Activated T-cell treated with anti-CD3 and anti-CD28 coated beads, Interleukin-2, amount 50 U/mL, for 4 hours (primary cell): ENCODE measurements around the gene ENO4. TPM values are rescaled to one million over a fixed set of nuclear protein-coding genes. Genes with fewer than 3 reads are reported as not detected.

Experiments used
- ATAC-seq, 2 donors: fragments of 200-7000 bp; cut with Tn5 transposase; one replicate each; pipeline ENCODE4 v1.10.0; 2021
- DNase-seq: peaks from one replicate; pipeline ENCODE4 v3.0.0-alpha.2; 2020
- H3K27me3 Mint-ChIP-seq: one replicate; pipeline ENCODE4 v1.8.0; 2021; ENCODE audit warnings: low read depth, mixed read lengths
- H3K36me3 Mint-ChIP-seq: one replicate; pipeline ENCODE4 v1.8.0; 2022; ENCODE audit warnings: mixed read lengths; ENCODE audit not compliant: insufficient read depth
- H3K4me1 Mint-ChIP-seq: one replicate; pipeline ENCODE4 v1.8.0; 2021; ENCODE audit warnings: low read depth, mixed read lengths
- H3K4me3 Mint-ChIP-seq: one replicate; pipeline ENCODE4 v1.8.0; 2021; ENCODE audit warnings: mild to moderate bottlenecking, moderate library complexity, mixed read lengths
- H3K9me3 Mint-ChIP-seq: one replicate; pipeline ENCODE4 v1.8.0; 2021; ENCODE audit warnings: mixed read lengths
- total RNA-seq, 3 donors: library from RNA; stranded (reverse); gene quantifications; one replicate each; pipeline ENCODE4 v1.2.1, GENCODE V29; 2021

Gene ENO4
- total RNA-seq, 3 donors from 2014 or later: not detected

- H3K4me1 Mint-ChIP-seq: no peaks in the 10 kb centered on the region
- peaks cover 3% of the 10 kb centered on the region for H3K9me3 Mint-ChIP-seq
- H3K4me3 Mint-ChIP-seq: no peak overlapping the region
- H3K27me3 Mint-ChIP-seq: peaks cover 7% of the 10 kb centered on the region
- no peaks in the 10 kb centered on the region for H3K36me3 Mint-ChIP-seq
- DNase-seq (no peak), ATAC-seq (no peak)
These were observed 19.4 kb downstream of the ENO4 start for GRCh38 chr10:116868722-116869121.

- ATAC-seq (no peak), DNase-seq (no peak)
- Mint-ChIP-seq H3K36me3 (no peaks in the 10 kb centered on the region), H3K27me3 (peaks cover 7% of the 10 kb centered on the region), H3K4me1 (no peaks in the 10 kb centered on the region), H3K4me3 (no peak overlapping the region), H3K9me3 (peaks cover 3% of the 10 kb centered on the region)
These were observed 21.6 kb downstream of the ENO4 start for GRCh38 chr10:116870949-116871348.

GRCh38 chr10:116873134-116873533 lies 23.8 kb downstream of the ENO4 start:
- DNase-seq (no peak), ATAC-seq (no peak)
- H3K36me3 Mint-ChIP-seq: no peaks in the 10 kb centered on the region
- H3K9me3 Mint-ChIP-seq: peaks cover 3% of the 10 kb centered on the region
- H3K27me3 Mint-ChIP-seq: peaks cover 7% of the 10 kb centered on the region
- H3K4me1 Mint-ChIP-seq: no peaks in the 10 kb centered on the region
- H3K4me3 Mint-ChIP-seq: no peak overlapping the region

- Mint-ChIP-seq H3K36me3 (no peaks in the 10 kb centered on the region), H3K4me3 (no peak overlapping the region), H3K4me1 (no peaks in the 10 kb centered on the region), H3K27me3 (peaks cover 10% of the 10 kb centered on the region), H3K9me3 (peaks cover 3% of the 10 kb centered on the region)
- DNase-seq (no peak), ATAC-seq (no peak)
These were observed 26.6 kb downstream of the ENO4 start for GRCh38 chr10:116875897-116876296.

GRCh38 chr10:116877391-116877790 lies 28.1 kb downstream of the ENO4 start:
- Mint-ChIP-seq H3K4me3 (no peak overlapping the region), H3K36me3 (no peaks in the 10 kb centered on the region)

GRCh38 chr10:116878123-116878522 lies 28.8 kb downstream of the ENO4 start:
- H3K36me3 Mint-ChIP-seq: no peaks in the 10 kb centered on the region
- peaks cover 12% of the 10 kb centered on the region for H3K27me3 Mint-ChIP-seq
- DNase-seq: no peak
- no peak overlapping the region for H3K4me3 Mint-ChIP-seq
- no peaks in the 10 kb centered on the region for H3K9me3 Mint-ChIP-seq
- ATAC-seq: no peak
- no peaks in the 10 kb centered on the region for H3K4me1 Mint-ChIP-seq

More at GRCh38 chr10:116877391-116877790, 28.1 kb downstream of the ENO4 start:
- H3K9me3 Mint-ChIP-seq: peaks cover 2% of the 10 kb centered on the region
- ATAC-seq (no peak), DNase-seq (no peak)
- H3K4me1 Mint-ChIP-seq: no peaks in the 10 kb centered on the region
- H3K27me3 Mint-ChIP-seq: peaks cover 10% of the 10 kb centered on the region

- Mint-ChIP-seq H3K36me3 (no peaks in the 10 kb centered on the region), H3K4me1 (no peaks in the 10 kb centered on the region), H3K27me3 (peaks cover 18% of the 10 kb centered on the region), H3K4me3 (no peak overlapping the region), H3K9me3 (no peaks in the 10 kb centered on the region)
- DNase-seq (no peak), ATAC-seq (no peak)
These were observed 30.5 kb downstream of the ENO4 start for GRCh38 chr10:116879817-116880216.

GRCh38 chr10:116880716-116881482 lies 31.6 kb downstream of the ENO4 start:
- Mint-ChIP-seq H3K36me3 (no peaks in the 10 kb centered on the region), H3K4me3 (no peak overlapping the region), H3K27me3 (peaks cover 18% of the 10 kb centered on the region), H3K4me1 (no peaks in the 10 kb centered on the region), H3K9me3 (no peaks in the 10 kb centered on the region)
- ATAC-seq (no peak), DNase-seq (no peak)

GRCh38 chr10:116882639-116883038 lies 33.3 kb downstream of the ENO4 start:
- DNase-seq (no peak), ATAC-seq (no peak)
- Mint-ChIP-seq H3K4me1 (no peaks in the 10 kb centered on the region), H3K36me3 (no peaks in the 10 kb centered on the region), H3K9me3 (no peaks in the 10 kb centered on the region), H3K4me3 (no peak overlapping the region), H3K27me3 (peaks cover 18% of the 10 kb centered on the region)

- ATAC-seq (no peak), DNase-seq (no peak)
- Mint-ChIP-seq H3K27me3 (peaks cover 22% of the 10 kb centered on the region), H3K9me3 (no peaks in the 10 kb centered on the region), H3K36me3 (no peaks in the 10 kb centered on the region), H3K4me1 (no peaks in the 10 kb centered on the region), H3K4me3 (no peak overlapping the region)
These were observed 37.5 kb downstream of the ENO4 start for GRCh38 chr10:116886772-116887171.

- ATAC-seq (no peak), DNase-seq (no peak)
- Mint-ChIP-seq H3K36me3 (no peaks in the 10 kb centered on the region), H3K27me3 (peaks cover 25% of the 10 kb centered on the region), H3K4me1 (no peaks in the 10 kb centered on the region), H3K9me3 (no peaks in the 10 kb centered on the region), H3K4me3 (no peak overlapping the region)
These were observed 39.2 kb downstream of the ENO4 start for GRCh38 chr10:116888380-116889055.

GRCh38 chr10:116889066-116889465 lies 39.8 kb downstream of the ENO4 start:
- Mint-ChIP-seq H3K27me3 (peaks cover 27% of the 10 kb centered on the region), H3K36me3 (no peaks in the 10 kb centered on the region), H3K4me1 (no peaks in the 10 kb centered on the region), H3K9me3 (no peaks in the 10 kb centered on the region), H3K4me3 (no peak overlapping the region)
- no peak for DNase-seq
- ATAC-seq: no peak

GRCh38 chr10:116891208-116891607 lies 41.9 kb downstream of the ENO4 start:
- Mint-ChIP-seq H3K36me3 (no peaks in the 10 kb centered on the region), H3K4me1 (no peaks in the 10 kb centered on the region), H3K27me3 (peaks cover 24% of the 10 kb centered on the region), H3K4me3 (no peak overlapping the region), H3K9me3 (no peaks in the 10 kb centered on the region)
- ATAC-seq (no peak), DNase-seq (no peak)

- H3K9me3 Mint-ChIP-seq: no peaks in the 10 kb centered on the region
- no peak overlapping the region for H3K4me3 Mint-ChIP-seq
- H3K4me1 Mint-ChIP-seq: no peaks in the 10 kb centered on the region
- H3K27me3 Mint-ChIP-seq: peaks cover 27% of the 10 kb centered on the region
- no peaks in the 10 kb centered on the region for H3K36me3 Mint-ChIP-seq
- ATAC-seq (no peak), DNase-seq (no peak)
These were observed 43.8 kb downstream of the ENO4 start for GRCh38 chr10:116892907-116893685.
